GM21786 (cell line): ENCODE data around the gene IL12RB1.

Experiments
- ATAC-seq: cut with Tn5 transposase; IDR thresholded peaks from one replicate; pipeline ENCODE4 v1.9.1; 2021; ENCODE audit not compliant: unreplicated experiment

The IL12RB1 gene

GRCh38 chr19:18013210-18014111 is 73.3 kb downstream of the IL12RB1 start:
- no peak for ATAC-seq

- no peak for ATAC-seq
These were observed 76.6 kb downstream of the IL12RB1 start for GRCh38 chr19:18010149-18010548.

- ATAC-seq: no peak
These were observed 77.2 kb downstream of the IL12RB1 start for GRCh38 chr19:18009412-18010066.
